Measurements from ENCODE around the gene CAPN5. TPM values are rescaled to one million over a fixed set of nuclear protein-coding genes. Genes with fewer than 3 reads are reported as not detected.
A peak's percentile ranks its signal among the peaks of the same experiment; 100 is the strongest.

Gene CAPN5
- total and polyA plus RNA-seq, 2 of the 13 experiments (the other 11 are each of a cell fraction or from before 2014, with no cell fraction given) = 0.27 to 1.2 TPM

- POLR2A ChIA-PET = no interaction called here
- Histone ChIP-seq H4K20me1 (ENCODE audit: insufficient read depth, low read length) (no peaks in the 10 kb centered on the region), H3K27ac (ENCODE audit: extremely low read length, insufficient read depth, low read length) (no peak overlapping the region), H3K4me1 (ENCODE audit: insufficient read depth, low read length) (peaks cover 25% of the 10 kb centered on the region), H3K4me2 (ENCODE audit: low read depth, low read length) (0 out of 2 replicates have a peak overlapping the region, but pooled peaks have one; percentile 13), H2AFZ (ENCODE audit: low read length) (no peak overlapping the region), H3K36me3 (replicated peaks in 1 of 2; ENCODE audit: control insufficient read depth in 1 of 2, insufficient read depth in 2 of 2, low read length in 2 of 2) (no peaks in the 10 kb centered on the region), H3K9ac (ENCODE audit: insufficient read depth, low read depth, low read length) (no peak overlapping the region), H3K9me3 (ENCODE audit: low read length) (no peaks in the 10 kb centered on the region), H3K27me3 (ENCODE audit: control insufficient read depth in 1 of 2, insufficient read depth in 2 of 2, low read length in 2 of 2) (peaks cover 4 to 46% of the 10 kb centered on the region in 2 experiments), H3K79me2 (ENCODE audit: insufficient read depth, low read length) (no peaks in the 10 kb centered on the region), H3K4me3 (replicated peaks in 1 of 3; ENCODE audit: insufficient read depth in 1 of 3, low read depth in 2 of 3, low read length in 3 of 3) (no peak overlapping the region)
- CTCF ChIA-PET (ENCODE audit: low intra/inter-chr PET ratio, low total read pairs) = interaction anchor here (1.0 to 2.6 kb wide), 2 partner anchors 18 to 27 kb away, joined by 3 to 11 read pairs; no protein-coding TSS in a partner anchor
- in situ Hi-C loops (cut with HindIII; ENCODE audit: extremely low pct_ligation_motif_present, low pct_unique_long_range_greater_than_20kb) (no loop called here), intact Hi-C loops (cut with micrococcal nuclease; ENCODE audit: unreplicated experiment) (no loop called here)
- ATAC-seq = peak; percentile 89
- 29% methylated on average over 9 of the region's 11 CpGs for WGBS (ENCODE audit: low lambda C conversion rate)
- no TSS peak for BruUV-seq (replicated peaks)
- DNase-seq (ENCODE audit: low spot score) = peak; percentile 45
- FAIRE-seq = no peak
- no peak for TF ChIP-seq ZNF552 (CRISPR knock-in tag; IDR thresholded peaks at IDR 0.05; ENCODE audit: borderline replicate concordance)
- TF ChIP-seq ZSCAN25 (CRISPR knock-in tag; IDR thresholded peaks at IDR 0.05) = no peak
- no peak for TF ChIP-seq ZNF333 (CRISPR knock-in tag; IDR thresholded peaks at IDR 0.05; ENCODE audit: borderline replicate concordance)
- TF ChIP-seq, protein P1, sequence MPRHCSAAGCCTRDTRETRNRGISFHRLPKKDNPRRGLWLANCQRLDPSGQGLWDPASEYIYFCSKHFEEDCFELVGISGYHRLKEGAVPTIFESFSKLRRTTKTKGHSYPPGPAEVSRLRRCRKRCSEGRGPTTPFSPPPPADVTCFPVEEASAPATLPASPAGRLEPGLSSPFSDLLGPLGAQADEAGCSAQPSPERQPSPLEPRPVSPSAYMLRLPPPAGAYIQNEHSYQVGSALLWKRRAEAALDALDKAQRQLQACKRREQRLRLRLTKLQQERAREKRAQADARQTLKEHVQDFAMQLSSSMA (CRISPR knock-in tag; IDR thresholded peaks at IDR 0.05) = no peak
- TF ChIP-seq, protein P2, sequence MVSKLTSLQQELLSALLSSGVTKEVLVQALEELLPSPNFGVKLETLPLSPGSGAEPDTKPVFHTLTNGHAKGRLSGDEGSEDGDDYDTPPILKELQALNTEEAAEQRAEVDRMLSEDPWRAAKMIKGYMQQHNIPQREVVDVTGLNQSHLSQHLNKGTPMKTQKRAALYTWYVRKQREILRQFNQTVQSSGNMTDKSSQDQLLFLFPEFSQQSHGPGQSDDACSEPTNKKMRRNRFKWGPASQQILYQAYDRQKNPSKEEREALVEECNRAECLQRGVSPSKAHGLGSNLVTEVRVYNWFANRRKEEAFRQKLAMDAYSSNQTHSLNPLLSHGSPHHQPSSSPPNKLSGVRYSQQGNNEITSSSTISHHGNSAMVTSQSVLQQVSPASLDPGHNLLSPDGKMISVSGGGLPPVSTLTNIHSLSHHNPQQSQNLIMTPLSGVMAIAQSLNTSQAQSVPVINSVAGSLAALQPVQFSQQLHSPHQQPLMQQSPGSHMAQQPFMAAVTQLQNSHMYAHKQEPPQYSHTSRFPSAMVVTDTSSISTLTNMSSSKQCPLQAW (CRISPR knock-in tag; IDR thresholded peaks at IDR 0.05) = no peak
- TF ChIP-seq ZKSCAN5 (CRISPR knock-in tag; IDR thresholded peaks at IDR 0.05) = no peak
- no peak for TF ChIP-seq RBM39 (IDR thresholded peaks at IDR 0.05; ENCODE audit: low read depth, low read length, poor library complexity, severe bottlenecking)
- no peak for TF ChIP-seq NONO (IDR thresholded peaks at IDR 0.05)
- no peak for TF ChIP-seq NONO (CRISPR knock-in tag; conservative IDR thresholded peaks at IDR 0.05)
- TF ChIP-seq ZNF687 (CRISPR knock-in tag; IDR thresholded peaks at IDR 0.05) = peak; percentile 15; the same call in 1 of the 2 replicates
- TF ChIP-seq HMGXB4 (CRISPR knock-in tag; IDR thresholded peaks at IDR 0.05; ENCODE audit: borderline replicate concordance in 1 of 2, low read depth in 1 of 2) = 0 out of 4 replicates have a peak, but pooled peaks of 1 of the 2 experiments have one; percentile 31
- no peak for TF ChIP-seq KDM3A (CRISPR knock-in tag; IDR thresholded peaks at IDR 0.05; ENCODE audit: low read depth)
- TF ChIP-seq NFKB2 (CRISPR knock-in tag; IDR thresholded peaks at IDR 0.05; ENCODE audit: borderline replicate concordance) = no peak
Measured at GRCh38 chr11:77073328-77074001, 6.7 kb downstream of the CAPN5 start.

All from HepG2 (cell line).